Liver (tissue), 3 donors: ENCODE data around the gene BPIFB1.

Experiments used
- CTCF ChIP-seq: fragments of 150-350 bp; IDR thresholded peaks from 2 replicates; pipeline ENCODE4 v1.5.1; 2017; ENCODE audit warnings: improper control_type of control experiment, low read depth, low read length; ENCODE audit not compliant: missing input control
- GABPA ChIP-seq, 2 donors: IDR thresholded peaks in 1 of 2; conservative IDR thresholded peaks in 1 of 2; 2 replicates each; pipeline ENCODE4 v1.6.1; 2016; ENCODE audit warnings: antibody characterized with exemption in 2 of 2, mild to moderate bottlenecking in 1 of 2, moderate library complexity in 1 of 2
- JUND ChIP-seq, 2 donors: IDR thresholded peaks; 2 replicates each; pipeline ENCODE4 v1.6.1; 2016; ENCODE audit warnings: antibody characterized with exemption in 2 of 2
- RAD21 ChIP-seq, 2 donors: IDR thresholded peaks; 2 replicates each; pipeline ENCODE4 v1.6.1; 2016; ENCODE audit warnings: antibody characterized with exemption in 2 of 2, mild to moderate bottlenecking in 2 of 2
- REST ChIP-seq: IDR thresholded peaks from 2 replicates; pipeline ENCODE4 v1.6.1; 2016; ENCODE audit warnings: antibody characterized with exemption, mild to moderate bottlenecking
- SP1 ChIP-seq: IDR thresholded peaks from 2 replicates; pipeline ENCODE4 v1.6.1; 2018; ENCODE audit warnings: antibody characterized with exemption, mild to moderate bottlenecking
- TAF1 ChIP-seq: conservative IDR thresholded peaks from 2 replicates; pipeline ENCODE4 v1.6.1; 2016; ENCODE audit warnings: antibody characterized with exemption, mild to moderate bottlenecking
- YY1 ChIP-seq: IDR thresholded peaks from 2 replicates; pipeline ENCODE4 v1.6.1; 2016; ENCODE audit warnings: antibody characterized with exemption, mild to moderate bottlenecking
- TF ChIP-seq, protein P1 (sequence below): IDR thresholded peaks from 2 replicates; pipeline ENCODE4 v1.6.1; 2016; ENCODE audit warnings: antibody characterized with exemption
- TF ChIP-seq, protein P2 (sequence below): IDR thresholded peaks from 2 replicates; pipeline ENCODE4 v1.6.1; 2016; ENCODE audit warnings: antibody characterized with exemption
- TF ChIP-seq, protein P3 (sequence below): IDR thresholded peaks from 2 replicates; pipeline ENCODE4 v1.6.1; 2016; ENCODE audit warnings: antibody characterized with exemption
- donor health status: healthy.
- donor health status: healthy.

DNA sequence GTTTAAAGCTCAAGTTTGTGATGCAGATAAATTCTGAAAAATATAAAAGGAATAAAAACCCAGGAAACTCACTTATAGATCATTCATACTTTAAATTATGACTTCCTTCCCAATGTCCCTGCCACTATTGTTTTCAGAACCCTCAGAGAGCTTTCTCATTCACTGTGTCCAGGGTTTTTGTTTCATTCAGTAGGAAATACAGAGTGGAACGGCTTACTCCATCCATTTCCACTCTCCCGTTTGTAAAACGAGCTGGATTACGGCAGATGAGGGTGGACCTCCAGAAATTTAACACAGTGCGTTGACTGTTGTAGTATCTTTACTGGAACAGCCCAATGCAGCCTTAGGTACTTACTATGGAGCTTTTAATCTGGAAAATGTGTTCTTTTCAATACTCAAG is 23.6 kb upstream of the BPIFB1 start:
- no peak for TF ChIP-seq CTCF
- TF ChIP-seq TAF1 = no peak
- no peak for TF ChIP-seq RAD21 (IDR thresholded peaks at IDR 0.05)
- no peak for TF ChIP-seq JUND (IDR thresholded peaks at IDR 0.05)
- TF ChIP-seq YY1 = no peak
- TF ChIP-seq, protein P1, sequence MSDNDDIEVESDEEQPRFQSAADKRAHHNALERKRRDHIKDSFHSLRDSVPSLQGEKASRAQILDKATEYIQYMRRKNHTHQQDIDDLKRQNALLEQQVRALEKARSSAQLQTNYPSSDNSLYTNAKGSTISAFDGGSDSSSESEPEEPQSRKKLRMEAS = no peak
- TF ChIP-seq, protein P2, sequence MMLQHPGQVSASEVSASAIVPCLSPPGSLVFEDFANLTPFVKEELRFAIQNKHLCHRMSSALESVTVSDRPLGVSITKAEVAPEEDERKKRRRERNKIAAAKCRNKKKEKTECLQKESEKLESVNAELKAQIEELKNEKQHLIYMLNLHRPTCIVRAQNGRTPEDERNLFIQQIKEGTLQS = no peak
- no peak for TF ChIP-seq REST
- TF ChIP-seq GABPA (IDR thresholded peaks at IDR 0.05 in 1 of 2, conservative IDR thresholded peaks at IDR 0.05 in 1 of 2) = no peak
- TF ChIP-seq, protein P3, sequence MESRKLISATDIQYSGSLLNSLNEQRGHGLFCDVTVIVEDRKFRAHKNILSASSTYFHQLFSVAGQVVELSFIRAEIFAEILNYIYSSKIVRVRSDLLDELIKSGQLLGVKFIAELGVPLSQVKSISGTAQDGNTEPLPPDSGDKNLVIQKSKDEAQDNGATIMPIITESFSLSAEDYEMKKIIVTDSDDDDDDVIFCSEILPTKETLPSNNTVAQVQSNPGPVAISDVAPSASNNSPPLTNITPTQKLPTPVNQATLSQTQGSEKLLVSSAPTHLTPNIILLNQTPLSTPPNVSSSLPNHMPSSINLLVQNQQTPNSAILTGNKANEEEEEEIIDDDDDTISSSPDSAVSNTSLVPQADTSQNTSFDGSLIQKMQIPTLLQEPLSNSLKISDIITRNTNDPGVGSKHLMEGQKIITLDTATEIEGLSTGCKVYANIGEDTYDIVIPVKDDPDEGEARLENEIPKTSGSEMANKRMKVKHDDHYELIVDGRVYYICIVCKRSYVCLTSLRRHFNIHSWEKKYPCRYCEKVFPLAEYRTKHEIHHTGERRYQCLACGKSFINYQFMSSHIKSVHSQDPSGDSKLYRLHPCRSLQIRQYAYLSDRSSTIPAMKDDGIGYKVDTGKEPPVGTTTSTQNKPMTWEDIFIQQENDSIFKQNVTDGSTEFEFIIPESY = no peak
- no peak for TF ChIP-seq SP1
